Kidney capillary endothelial cell (primary cell): ENCODE data around the gene KANK2.
A peak's percentile ranks its signal among the peaks of the same experiment; 100 is the strongest.
"Not testable (repeated sequence)": the region's sequence is repeated elsewhere in the genome, so short reads cannot be mapped to it uniquely, and the experiment has no call there.

Source experiments
- DNase-seq: peaks from one replicate; pipeline ENCODE4 v3.0.0-alpha.2; 2018; ENCODE audit warnings: low spot score

Gene KANK2

DNA sequence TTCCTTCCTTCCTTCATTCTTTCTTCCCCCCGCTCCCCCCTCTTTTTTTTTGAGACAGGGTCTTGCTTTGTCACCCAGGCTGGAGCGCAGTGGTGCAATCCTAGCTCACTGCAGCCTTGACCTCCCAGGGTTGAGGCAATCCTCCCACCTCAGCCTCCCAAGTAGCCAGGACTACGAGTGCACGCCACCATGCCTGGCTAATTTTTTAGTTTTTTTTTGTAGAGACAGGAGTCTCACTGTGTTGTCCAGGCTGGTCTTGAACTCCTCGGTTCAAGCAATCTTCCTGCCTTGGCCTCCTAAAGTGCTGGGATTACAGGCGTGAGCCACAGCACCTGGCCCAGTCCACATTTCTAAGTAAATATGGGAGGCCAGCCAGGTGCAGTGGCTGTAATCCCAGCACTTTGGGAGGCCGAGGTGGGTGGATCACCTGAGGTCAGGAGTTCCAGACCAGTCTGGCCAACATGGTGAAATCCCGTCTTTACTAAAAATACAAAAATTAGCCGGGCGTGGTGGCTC lies 57.3 kb downstream of the KANK2 start:
- not testable (repeated sequence) for DNase-seq

DNA sequence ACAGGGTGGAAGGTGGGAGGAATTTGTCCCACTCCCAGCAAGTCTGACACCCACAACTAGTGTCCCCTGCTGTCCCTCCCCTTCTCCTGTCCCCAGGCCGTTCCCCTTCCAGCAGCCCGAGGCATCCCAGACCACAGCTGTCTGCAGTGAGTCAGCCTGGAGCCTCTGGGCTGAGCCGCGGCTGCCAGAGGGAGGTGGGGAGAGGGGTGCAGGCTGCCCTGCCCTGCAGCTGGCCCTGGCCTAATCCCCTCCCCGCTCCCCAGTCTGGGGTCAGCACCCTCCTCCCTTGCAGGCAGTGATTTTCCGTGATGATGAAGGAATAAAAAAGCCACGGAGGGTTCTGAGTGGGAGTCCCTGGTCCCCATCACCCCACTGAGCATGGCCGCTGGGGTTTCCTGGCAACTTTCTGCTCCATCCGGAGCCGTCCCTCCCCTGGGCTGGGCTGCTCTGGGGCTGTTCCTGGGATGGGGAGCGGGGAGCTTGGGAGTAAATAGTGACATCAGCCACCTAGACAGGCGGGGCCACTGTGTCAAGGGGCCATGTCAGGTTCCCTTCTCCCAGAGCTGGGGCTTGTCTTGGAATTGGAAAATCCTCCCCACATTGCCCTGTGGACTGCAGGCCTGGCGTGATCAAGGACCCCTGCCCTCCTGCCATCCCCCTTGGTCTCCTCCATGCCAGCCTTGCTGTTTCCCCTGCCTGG lies 58.6 kb downstream of the KANK2 start:
- DNase-seq, result peak; percentile 81

- DNase-seq, result peak; percentile 86
Observed at GRCh38 chr19:11137542-11138384, 59.6 kb downstream of the KANK2 start.

DNA sequence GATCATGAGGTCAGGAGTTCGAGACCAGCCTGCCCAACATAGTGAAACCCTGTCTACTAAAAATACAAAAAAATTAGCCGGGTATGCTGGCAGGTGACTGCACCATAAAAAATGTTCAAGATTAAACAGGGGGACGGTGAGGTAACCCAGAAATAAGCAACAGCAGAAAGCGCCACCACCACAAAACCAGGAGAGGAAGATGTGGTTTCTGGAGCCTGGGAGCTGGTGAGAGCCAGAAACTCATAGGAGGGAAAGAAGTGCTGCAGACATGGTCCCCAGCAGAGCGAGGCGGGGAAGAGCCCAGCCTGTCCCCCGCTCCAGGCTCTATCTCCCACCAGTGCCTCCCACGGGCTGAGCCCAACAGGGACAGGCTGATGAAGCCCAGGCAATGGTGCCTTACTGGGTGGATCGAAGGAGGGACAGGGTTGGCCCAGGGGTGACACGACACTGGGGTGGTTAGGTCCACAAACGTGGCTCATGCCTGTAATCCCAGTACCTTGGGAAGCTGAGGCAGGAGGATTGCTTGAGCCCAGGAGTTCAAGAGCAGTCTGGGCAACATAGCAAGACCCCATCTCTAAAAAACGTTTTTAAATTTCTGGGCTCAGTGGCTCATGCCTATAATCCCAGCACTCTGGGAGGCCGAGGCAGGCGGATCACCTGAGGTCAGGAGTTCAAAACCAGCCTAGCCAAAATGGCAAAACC lies 60.8 kb downstream of the KANK2 start:
- no peak for DNase-seq

DNA sequence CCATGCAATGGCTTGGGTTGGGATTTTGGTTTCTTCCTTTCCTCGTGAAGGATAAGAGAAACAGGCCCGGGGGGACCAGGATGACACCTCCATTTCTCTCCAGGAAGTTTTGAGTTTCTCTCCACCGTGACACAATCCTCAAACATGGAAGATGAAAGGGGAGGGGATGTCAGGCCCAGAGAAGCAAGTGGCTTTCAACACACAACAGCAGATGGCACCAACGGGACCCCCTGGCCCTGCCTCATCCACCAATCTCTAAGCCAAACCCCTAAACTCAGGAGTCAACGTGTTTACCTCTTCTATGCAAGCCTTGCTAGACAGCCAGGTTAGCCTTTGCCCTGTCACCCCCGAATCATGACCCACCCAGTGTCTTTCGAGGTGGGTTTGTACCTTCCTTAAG lies 65.9 kb downstream of the KANK2 start:
- DNase-seq, result no peak

- DNase-seq, result peak; percentile 94
Observed at GRCh38 chr19:11130824-11131455, 66.4 kb downstream of the KANK2 start.

DNA sequence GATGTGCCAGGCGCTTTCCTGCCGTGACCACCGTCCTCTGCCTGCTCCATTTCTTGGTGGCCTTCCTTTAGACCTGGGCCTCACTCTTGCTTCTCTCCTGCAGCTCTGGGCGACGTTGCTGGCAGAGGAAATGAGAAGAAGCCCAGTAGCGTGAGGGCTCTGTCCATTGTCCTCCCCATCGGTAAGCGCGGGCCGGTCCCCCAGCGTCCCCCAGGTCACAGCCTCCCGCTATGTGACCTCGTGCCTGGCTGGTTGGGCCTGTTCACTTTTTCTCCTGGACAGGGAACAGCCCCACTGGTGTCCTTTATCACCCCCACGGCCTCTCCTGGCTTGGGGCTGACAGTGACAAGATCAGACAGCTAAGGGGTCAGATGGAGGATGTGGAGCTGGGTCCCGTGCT lies 69.4 kb downstream of the KANK2 start:
- DNase-seq, result no peak

- DNase-seq, result peak; percentile 62
Observed at GRCh38 chr19:11125994-11126685, 71.2 kb downstream of the KANK2 start.

DNA sequence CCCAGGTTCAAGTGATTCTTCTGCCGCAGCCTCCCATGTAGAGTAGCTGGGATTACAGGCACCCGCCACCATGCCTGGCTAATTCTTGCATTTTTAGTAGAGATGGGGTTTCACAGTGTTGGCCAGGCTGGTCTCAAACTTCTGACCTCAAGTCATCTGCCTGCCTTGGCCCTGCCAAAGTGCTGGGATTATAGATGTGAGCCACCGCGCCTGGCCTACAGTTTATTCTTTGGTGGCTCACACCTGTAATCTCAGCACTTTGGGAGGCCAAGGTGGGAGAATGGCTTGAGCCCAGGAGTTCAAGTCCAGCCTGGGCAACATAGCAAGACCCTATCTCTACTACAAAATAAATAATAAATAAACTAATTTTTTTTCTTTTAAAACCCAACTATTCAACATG lies 73.2 kb downstream of the KANK2 start:
- DNase-seq, result not testable (repeated sequence)

DNA sequence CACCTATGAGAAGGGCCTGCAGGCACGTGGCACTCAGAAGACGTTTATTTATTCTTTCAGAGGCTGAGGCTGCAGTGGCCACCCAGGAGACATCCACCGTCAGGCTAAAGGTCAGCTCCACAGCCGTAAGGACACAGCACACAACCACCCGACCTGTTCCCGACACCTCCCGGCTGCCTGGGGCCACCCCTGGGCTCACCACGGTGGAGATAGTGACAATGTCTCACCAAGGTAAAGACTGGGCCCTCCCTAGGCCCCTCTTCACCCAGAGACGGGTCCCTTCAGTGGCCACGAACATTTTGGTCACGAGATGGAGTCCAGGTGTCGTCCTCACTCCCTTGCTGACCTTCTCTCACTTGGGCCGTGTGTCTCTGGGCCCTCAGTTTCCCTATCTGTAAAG lies 74.2 kb downstream of the KANK2 start:
- no peak for DNase-seq

DNA sequence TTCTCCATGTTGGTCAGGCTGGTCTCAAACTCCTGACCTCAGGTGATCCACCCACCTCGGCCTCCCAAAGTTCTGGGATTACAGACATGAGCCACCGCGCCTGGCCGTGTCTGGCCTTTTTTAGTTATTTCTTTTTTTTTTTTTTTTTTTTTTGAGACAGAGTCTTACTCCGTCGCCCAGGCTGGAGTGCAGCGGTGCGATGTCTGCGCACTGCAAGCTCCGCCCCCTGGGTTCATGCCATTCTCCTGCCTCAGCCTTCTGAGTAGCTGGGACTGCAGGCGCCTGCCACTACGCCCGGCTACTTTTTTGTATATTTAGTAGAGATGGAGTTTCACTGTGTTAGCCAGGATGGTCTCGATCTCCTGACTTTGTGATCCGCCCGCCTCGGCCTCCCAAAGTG lies 75.4 kb downstream of the KANK2 start:
- not testable (repeated sequence) for DNase-seq

GRCh38 chr19:11116507-11116906 lies 80.8 kb downstream of the KANK2 start:
- DNase-seq, result no peak

DNA sequence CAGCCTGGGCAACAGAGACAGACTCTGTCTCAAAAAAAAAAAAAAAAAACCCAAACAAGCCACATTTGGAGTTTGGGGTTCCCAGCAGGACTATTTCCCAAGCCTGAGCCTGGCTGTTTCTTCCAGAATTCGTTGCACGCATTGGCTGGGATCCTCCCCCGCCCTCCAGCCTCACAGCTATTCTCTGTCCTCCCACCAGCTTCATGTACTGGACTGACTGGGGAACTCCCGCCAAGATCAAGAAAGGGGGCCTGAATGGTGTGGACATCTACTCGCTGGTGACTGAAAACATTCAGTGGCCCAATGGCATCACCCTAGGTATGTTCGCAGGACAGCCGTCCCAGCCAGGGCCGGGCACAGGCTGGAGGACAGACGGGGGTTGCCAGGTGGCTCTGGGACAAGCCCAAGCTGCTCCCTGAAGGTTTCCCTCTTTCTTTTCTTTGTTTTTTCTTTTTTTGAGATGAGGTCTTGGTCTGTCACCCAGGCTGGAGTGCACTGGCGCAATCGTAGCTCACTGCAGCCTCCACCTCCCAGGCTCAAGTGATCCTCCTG lies 81.4 kb downstream of the KANK2 start:
- no peak for DNase-seq

GRCh38 chr19:11115042-11115441 lies 82.3 kb downstream of the KANK2 start:
- DNase-seq, result no peak
